Ureter (tissue), 1 donor: Measurements from ENCODE around the gene TMEM182. TPM values are rescaled to one million over a fixed set of nuclear protein-coding genes. Genes with fewer than 3 reads are reported as not detected.

Experiments used
- DNase-seq: peaks from one replicate; pipeline ENCODE4 v3.0.0-alpha.2; 2020; ENCODE audit warnings: low spot score
- total RNA-seq: library from RNA; stranded (reverse); gene quantifications from one replicate; pipeline ENCODE4 v1.2.4, GENCODE V29; 2023
- donor health status: DM: yes; HTN: yes; CAD: no.

The TMEM182 gene, protein sequence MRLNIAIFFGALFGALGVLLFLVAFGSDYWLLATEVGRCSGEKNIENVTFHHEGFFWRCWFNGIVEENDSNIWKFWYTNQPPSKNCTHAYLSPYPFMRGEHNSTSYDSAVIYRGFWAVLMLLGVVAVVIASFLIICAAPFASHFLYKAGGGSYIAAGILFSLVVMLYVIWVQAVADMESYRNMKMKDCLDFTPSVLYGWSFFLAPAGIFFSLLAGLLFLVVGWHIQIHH
- 12.8 TPM for total RNA-seq

- no peak for DNase-seq
These were observed at the start of gene TMEM182 for GRCh38 chr2:102761763-102762162. Gene TMEM182 (plus strand): TSS chr2:102762031. CDS start chr2:102762218, 187 bp downstream.

- no peak for DNase-seq
These were observed 44.4 kb upstream of the TMEM182 start for GRCh38 chr2:102717308-102718018.

DNA sequence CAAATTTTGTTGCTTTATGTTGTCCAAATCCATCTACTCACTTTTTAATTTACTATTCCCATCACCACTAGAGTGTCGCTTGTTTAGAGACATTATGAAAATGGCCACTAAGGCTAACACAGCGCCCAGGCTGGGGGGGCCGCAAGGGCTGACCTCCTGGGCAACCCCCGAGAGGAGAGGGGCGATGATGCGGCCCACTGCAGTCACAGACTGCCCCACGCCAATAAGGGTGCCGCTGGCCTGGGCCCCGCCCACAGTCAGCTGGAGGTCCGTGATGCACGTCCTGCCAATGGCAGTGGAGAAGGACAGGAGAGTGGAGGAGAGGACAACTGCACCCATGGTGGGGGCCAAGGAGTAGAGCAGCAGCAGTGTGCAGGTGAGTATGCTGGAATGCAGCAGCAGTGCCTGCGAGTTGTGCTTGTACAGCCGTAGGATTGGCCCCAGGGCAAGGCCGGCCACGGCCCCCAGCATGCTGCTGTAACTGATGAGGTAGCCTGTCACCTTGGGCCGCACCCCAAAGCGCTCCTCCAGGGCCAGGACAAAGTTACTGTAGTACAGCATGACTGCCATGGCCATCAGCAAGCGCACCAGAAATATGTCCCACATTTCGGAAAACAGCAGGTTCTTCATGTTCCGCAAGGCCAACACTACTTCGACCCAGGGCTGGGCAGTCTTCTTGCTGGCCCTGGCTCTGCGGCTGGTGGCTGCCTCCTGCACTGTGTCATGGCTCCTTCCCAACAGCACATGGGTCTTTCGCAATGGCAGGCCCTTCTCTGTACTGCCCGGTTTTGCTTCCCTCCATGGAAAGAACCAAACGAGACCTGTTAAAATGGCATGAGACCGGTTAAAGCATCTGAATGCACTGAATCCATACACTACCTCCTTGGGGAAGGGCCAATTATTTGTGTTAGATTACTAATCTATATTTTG lies 43.2 kb upstream of the TMEM182 start:
- no peak for DNase-seq

DNA sequence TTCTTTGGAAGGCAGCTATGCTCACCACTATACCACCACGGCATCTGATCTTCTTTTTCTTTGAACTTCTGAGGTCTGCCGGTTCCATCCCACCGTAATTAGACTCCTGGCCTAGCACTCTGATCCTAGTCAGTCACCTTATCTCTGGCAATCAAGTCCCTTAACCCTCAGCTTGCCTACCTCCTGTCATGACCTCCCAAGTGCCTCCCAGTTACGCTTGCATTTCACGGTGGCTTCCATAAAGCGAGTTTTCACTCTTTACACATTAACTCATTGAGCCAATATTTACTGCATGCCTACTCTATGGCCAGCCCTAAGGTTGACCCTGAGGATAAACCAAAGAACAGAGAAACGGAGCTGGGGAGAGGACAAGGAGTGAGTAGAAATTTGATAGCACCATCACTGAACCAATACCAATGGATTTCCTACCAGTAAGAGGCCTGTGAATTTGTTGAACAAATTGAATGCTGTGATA lies 37.8 kb upstream of the TMEM182 start:
- no peak for DNase-seq

- no peak for DNase-seq
These were observed 37.3 kb upstream of the TMEM182 start for GRCh38 chr2:102724553-102724952.

GRCh38 chr2:102726128-102727087 lies 35.4 kb upstream of the TMEM182 start:
- no peak for DNase-seq

DNA sequence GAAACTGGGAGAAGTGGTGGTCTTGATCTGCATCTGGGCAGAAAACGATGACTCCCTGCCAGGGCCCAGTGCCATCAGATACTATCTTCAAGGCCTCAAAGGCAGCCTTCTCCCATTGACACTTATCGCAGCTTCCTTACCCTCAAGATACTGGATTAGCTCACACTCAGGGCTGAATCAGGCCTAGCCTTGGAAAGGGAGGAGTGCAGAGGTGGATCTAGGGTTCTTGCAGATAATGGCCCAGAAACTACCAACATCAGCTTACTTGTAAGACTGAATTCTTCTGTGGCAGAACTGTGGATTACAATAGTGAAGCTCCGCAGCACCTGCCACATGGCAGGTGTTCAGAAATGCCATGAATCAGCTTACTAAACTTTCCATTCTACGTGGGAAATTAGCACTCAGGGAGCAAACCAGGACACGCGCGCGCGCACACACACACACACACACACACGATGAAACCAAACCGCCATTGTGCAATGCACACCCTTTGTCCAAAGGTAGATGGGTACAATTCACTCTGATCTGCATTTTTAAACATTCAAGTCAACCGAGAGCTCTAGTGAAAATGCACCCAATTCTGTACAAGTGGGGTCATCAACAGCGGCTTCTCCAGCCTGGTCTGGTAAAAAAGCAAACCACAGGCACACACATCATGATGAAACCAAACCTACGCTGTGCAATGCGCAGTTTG lies 26.3 kb upstream of the TMEM182 start:
- no peak for DNase-seq

DNA sequence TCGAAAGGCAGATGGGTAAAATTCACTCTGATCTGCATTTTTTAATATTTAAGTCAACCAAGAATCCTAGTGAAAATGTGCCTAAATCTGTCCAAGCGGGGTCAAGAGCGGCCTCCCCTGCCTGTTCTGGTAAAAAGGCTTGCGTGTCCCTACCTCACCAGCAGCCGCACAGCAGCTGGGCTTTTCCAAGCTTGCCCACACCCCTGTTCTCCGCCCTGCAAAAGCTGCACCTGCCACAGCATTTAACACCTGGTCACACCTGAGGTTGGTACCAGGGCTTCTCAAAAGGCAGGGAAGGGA lies 25.8 kb upstream of the TMEM182 start:
- no peak for DNase-seq

DNA sequence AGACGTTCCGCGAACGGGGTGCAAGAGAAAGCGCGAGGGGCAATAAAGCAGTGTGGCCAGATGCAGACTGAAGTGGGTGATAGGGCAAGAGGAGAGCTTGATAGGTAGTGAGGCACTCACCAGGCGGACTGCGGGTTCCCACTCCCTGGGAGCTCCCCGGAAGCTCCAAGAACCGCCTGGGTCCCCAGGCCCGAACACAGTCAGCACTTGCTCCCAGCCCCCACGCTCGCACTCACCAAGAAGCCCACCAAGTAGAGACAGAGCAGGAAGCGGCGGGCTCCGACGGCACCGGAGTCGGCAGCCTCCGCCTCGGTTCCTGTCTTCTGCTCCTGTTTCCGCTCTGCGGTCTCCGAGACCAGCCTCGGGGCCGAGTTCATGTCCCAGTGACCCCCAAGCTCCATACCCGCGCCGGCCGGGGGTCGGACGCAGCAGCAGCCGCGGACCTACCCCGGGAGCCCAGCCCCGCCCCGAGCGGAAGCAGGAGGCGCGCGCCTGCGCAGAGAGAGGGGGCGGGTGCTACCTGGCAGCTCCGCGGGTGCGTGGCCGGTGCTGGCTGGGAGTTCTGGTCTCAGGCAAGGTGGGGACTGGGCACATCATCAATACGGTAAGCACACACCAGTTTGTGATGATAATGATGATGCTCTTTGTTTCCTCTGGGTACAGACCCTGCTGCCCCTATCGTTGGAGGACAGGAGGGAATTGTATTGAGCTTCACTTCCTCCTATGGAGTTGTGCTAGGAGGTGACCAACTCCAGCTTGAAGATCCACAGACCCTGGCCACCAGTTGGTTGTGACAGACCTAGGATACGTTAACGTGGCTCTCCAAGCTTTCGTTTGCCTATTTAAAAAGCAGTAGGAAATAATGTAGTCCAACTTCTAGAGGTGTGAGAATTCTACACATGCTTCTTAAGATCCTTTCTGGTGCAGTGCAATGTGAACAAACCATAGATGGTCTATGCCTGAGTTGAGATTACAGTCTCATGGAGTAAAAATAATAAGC lies 25.1 kb upstream of the TMEM182 start:
- DNase-seq, result peak; percentile 78

- DNase-seq, result no peak
These were observed 24.4 kb upstream of the TMEM182 start for GRCh38 chr2:102737431-102737830.

- DNase-seq, result no peak
These were observed 18.6 kb upstream of the TMEM182 start for GRCh38 chr2:102743259-102743658.

GRCh38 chr2:102748107-102748506 lies 13.7 kb upstream of the TMEM182 start:
- DNase-seq, result no peak

GRCh38 chr2:102749938-102750337 lies 11.9 kb upstream of the TMEM182 start:
- no peak for DNase-seq

DNA sequence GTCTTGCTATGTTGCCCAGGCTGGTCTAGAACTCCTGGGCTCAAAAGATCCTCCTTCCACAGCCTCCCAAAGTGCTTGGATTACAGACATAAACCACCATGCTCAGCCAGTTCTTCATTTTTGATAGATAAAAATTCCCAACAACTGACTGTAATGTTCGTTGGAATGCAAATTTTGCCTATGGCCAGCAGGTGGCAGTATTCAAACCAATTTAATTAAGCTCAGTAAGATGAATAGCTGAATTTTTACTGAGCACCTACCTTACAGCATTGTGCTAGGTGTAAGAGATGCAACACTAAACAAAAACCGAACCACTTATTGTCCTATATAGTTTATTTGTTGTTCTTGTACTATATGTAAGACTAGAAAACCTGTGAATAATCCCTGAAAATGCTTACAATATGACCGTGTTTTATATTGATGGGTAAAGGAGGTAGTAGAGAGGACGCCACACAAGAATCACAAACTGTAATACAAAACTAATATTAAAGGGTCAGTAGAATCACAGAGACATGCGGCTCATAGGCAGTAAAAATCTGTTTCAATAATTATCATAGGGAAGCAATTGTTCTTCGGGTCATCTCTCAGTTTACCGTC lies 8.2 kb upstream of the TMEM182 start:
- no peak for DNase-seq

DNA sequence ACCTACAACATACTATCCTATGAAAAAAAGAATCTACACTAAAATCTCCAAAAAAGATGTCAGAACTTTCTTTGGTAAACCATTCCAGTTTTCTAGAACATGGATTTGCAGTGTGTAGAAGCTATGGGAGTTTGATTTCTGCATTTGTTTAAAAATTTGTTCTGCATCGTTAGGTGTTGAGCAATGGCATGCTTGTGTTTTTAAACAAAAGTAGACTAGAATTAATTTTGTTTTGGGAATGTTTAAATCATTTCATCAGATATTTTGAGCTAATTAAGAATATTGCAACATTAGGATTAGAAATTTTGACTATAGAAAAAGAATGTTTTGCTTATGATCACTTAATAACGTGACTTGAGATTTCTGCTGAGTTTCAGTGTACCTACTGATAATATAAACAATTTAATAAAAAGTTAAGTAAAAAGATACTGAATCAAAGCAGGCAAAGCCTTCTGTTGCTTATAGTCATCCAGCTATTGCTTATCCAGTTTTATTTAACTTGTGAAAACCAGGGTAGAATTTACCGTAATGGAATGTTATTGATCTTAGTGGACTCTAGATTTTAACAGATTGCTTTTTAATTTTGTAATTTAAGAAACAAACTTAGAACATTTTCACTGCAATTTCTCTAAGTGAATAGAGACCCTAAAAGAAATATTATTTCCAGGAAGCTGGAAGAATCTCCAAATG lies 7.2 kb upstream of the TMEM182 start:
- no peak for DNase-seq

- DNase-seq, result no peak
These were observed 6.5 kb upstream of the TMEM182 start for GRCh38 chr2:102755284-102755683.

- no peak for DNase-seq
These were observed 3.4 kb upstream of the TMEM182 start for GRCh38 chr2:102758439-102758838.

GRCh38 chr2:102764083-102764482 lies 2.3 kb downstream of the TMEM182 start:
- no peak for DNase-seq
